ENCODE measurements around the gene PTPN14.
"Not testable (repeated sequence)": the region's sequence is repeated elsewhere in the genome, so short reads cannot be mapped to it uniquely, and the experiment has no call there.

PTPN14 gene

DNA sequence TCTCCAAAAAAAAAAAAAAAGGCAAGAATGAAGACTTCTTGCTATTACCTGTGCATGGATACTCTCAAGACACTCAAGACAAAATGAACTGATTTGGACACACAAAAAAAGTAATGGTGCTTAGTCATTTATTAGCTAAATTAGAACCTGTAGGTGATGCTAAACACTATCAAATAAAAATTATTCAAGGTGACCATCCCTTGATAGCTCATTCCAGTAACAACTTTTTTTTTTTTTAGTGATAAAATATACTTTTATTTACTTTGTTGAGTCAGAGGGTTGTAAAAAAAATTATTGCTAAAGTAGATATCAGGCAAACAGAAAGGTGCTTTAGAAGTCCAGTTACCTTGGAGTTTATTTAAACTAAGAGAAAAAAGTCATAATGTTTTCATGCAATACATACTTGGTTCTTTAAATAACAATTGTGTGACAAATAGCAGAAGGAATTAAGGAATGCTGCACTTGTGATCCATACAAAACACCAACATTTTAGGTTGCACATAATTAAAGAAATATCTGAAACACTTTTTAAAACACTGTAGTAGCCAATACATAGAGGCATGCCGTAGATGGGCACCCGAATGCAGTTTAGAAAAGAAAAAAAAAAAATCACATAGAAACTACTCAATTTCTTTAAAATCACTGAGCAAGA lies 69.3 kb downstream of the PTPN14 start:
- DNase-seq (ENCODE audit: low spot score in 2 of 2); H3K9me3 ChIP-seq; H3K27me3 ChIP-seq (ENCODE audit: low read depth); H3K4me3 ChIP-seq; H3K36me3 ChIP-seq (replicated peaks); in situ Hi-C loops (cut with MboI; ENCODE audit: low sequenced_read_pairs): not testable (repeated sequence)
- H3K4me1 ChIP-seq, result peaks cover 11% of the 10 kb centered on the region

DNA sequence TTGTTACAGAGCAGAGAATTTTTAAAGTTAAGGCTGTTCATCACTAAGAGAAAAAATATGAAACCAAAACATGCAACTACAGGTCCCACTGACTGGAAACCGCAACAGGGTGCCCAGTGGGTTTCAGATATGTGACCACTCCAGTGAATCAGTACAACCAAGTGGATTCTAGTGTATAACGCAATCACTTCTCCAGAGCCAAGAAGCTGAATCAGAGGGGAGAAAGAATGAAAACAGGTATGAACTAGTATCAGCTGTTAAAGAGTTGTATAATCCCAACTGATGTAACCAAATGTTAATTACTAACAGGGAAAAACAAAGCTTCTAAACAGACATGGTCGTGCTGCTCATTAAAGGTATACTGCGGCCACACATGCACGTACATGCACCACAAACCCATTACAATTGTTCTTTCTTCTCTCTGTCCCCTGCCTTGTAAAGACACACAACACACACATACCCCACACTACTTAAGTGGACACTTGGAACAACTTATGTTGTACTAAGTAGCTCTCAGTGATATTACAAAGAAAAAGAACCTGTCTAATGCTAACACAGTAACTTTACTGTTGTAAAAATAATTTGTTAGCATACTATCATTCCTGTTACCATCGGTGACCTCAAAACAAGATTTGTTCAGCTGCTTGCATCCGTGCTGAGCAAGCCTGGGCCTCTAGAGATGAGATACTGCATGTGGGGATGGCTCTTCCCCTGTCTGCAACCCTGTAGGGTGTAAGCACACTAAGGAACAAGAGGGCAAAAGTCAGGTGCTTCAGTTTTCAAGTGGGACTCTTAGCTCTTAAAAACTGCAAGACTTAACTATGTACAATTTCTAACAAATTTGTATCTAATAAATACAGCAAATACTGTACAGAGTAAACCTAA lies 74.2 kb downstream of the PTPN14 start:
- no peak for DNase-seq (ENCODE audit: low spot score in 2 of 2)
- in situ Hi-C loops (cut with MboI; ENCODE audit: low sequenced_read_pairs), result no loop called here
- H3K4me3 ChIP-seq, result no peak overlapping the region
- no peaks in the 10 kb centered on the region for H3K36me3 ChIP-seq (replicated peaks)
- H3K27me3 ChIP-seq (ENCODE audit: low read depth), result no peaks in the 10 kb centered on the region
- no peaks in the 10 kb centered on the region for H3K9me3 ChIP-seq
- H3K4me1 ChIP-seq, result peaks cover 14% of the 10 kb centered on the region

DNA sequence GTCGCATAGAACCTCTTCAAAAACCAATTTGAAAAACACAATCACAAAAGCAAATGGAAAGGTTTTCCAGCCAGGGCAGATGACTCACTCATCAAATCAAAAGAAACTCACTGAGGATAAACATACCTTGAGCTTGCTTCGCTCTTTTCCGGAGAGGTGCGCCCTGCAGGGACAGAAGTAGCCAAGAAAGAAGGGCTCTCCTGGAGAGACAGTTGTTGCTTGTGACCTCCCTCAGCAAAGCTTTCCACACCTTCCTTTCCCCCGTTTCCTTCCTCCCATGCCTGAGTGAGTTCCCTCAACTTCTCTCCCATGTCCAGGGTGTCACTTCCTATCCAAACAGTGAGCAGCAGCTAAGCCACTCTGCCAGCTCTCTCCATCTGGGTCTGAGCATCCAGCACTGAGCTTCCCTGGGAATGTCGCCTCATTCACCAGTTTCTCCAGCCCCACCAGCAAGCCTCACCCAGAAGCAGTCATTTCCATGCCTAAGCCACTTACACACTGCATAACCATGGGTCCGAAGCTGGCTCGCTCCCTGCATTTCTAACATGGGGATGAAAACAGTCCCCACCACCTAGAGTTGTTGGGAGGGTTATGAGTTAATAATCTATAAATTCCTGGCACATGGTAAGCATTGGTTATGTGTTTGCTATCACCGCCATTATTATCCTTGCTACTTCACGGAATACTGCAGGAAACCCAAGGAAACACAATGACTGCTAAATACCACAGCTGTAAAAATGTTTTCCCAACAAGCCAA lies 75.0 kb downstream of the PTPN14 start:
- no peaks in the 10 kb centered on the region for H3K36me3 ChIP-seq (replicated peaks)
- DNase-seq (ENCODE audit: low spot score in 2 of 2), result no peak
- in situ Hi-C loops (cut with MboI; ENCODE audit: low sequenced_read_pairs), result no loop called here
- no peak overlapping the region for H3K4me3 ChIP-seq
- peaks cover 14% of the 10 kb centered on the region for H3K4me1 ChIP-seq
- H3K9me3 ChIP-seq, result no peaks in the 10 kb centered on the region
- no peaks in the 10 kb centered on the region for H3K27me3 ChIP-seq (ENCODE audit: low read depth)

DNA sequence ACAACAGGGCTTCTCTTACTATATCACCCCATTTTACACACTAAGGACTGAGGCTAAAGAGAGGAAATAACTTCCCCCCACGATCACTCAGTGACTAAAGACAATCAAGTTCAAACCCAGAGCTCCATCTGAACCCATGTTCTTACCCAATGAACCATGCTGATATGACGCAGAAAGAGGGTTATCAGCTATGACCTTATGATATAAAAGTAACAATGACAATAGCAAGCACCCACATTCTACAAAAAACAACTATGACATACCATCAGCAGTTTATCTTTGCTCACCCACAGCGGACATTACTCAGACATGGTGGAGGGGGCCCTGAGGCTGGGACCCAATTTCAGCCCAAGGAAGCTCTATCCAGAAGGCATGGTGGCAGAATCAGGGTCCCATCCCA lies 75.7 kb downstream of the PTPN14 start:
- Histone ChIP-seq H3K4me1 (peaks cover 14% of the 10 kb centered on the region), H3K36me3 (replicated peaks) (no peaks in the 10 kb centered on the region), H3K27me3 (ENCODE audit: low read depth) (no peaks in the 10 kb centered on the region), H3K9me3 (no peaks in the 10 kb centered on the region), H3K4me3 (no peak overlapping the region)
- in situ Hi-C loops (cut with MboI; ENCODE audit: low sequenced_read_pairs), result no loop called here
- no peak for DNase-seq (ENCODE audit: low spot score in 2 of 2)

DNA sequence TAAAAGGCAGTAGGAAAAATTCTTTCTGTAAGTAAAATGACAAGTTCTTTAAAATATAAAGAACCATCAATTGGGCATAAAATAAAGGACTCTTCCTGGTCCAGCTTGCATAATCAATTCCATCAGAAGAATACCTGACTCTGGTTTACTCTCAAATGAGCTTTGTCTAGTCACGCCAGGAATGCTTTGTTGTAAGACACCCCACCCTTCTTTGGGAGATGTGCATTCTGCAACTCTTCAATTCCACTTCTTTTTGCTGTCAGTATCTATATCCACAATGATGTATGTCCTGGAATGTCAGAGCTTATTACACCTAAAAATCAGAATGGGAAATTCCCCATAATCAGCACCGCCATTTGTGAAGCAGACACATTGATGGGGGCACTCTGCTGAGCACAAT lies 76.1 kb downstream of the PTPN14 start:
- Histone ChIP-seq H3K4me1 (peaks cover 14% of the 10 kb centered on the region), H3K36me3 (replicated peaks) (no peaks in the 10 kb centered on the region), H3K9me3 (no peaks in the 10 kb centered on the region), H3K27me3 (ENCODE audit: low read depth) (no peaks in the 10 kb centered on the region), H3K4me3 (no peak overlapping the region)
- DNase-seq (ENCODE audit: low spot score in 2 of 2), result no peak
- in situ Hi-C loops (cut with MboI; ENCODE audit: low sequenced_read_pairs), result no loop called here

DNA sequence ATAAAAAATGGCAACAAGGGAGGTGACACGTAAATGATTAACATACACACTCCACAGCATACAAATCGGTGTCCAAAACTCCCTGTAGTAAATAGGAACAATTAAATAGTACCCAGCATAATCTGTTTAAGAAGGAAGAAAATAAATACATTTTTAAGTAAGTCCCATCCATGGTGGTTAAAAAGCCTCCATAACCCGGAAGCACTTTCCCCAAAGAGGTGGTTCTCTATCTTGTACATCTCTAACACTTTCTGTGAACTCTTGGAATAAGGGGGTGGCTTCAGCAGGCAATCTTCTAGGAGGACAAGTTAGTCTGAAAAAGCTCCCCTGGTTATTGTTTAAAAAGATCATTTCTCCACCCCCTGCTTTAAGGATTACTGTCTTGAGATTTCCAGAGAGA lies 76.9 kb downstream of the PTPN14 start:
- no peak for DNase-seq (ENCODE audit: low spot score in 2 of 2)
- H3K4me3 ChIP-seq, result no peak overlapping the region
- peaks cover 14% of the 10 kb centered on the region for H3K4me1 ChIP-seq
- H3K27me3 ChIP-seq (ENCODE audit: low read depth), result no peaks in the 10 kb centered on the region
- no peaks in the 10 kb centered on the region for H3K36me3 ChIP-seq (replicated peaks)
- no peaks in the 10 kb centered on the region for H3K9me3 ChIP-seq
- in situ Hi-C loops (cut with MboI; ENCODE audit: low sequenced_read_pairs), result no loop called here

DNA sequence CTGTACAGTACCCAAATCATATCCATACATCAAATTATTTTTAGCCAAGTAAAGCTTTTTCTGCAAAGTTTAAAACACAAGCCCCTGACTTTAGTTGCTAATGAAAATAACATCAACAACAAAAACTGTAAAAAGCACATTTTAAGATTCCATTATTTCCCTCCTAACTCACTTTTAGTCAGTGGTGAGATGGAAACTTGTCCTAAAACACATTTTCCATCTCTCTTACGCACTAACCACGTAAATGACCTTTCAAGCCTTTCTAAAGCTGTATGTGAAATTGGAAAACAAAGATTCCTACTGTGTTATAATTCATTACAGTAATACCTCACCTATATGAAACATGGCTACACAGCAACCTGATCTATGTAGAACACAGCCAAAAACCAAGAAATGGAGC lies 77.5 kb downstream of the PTPN14 start:
- H3K4me1 ChIP-seq, result peaks cover 16% of the 10 kb centered on the region
- no peaks in the 10 kb centered on the region for H3K27me3 ChIP-seq (ENCODE audit: low read depth)
- in situ Hi-C loops (cut with MboI; ENCODE audit: low sequenced_read_pairs), result no loop called here
- DNase-seq (ENCODE audit: low spot score in 2 of 2), result no peak
- no peak overlapping the region for H3K4me3 ChIP-seq
- H3K36me3 ChIP-seq (replicated peaks), result no peaks in the 10 kb centered on the region
- no peaks in the 10 kb centered on the region for H3K9me3 ChIP-seq

DNA sequence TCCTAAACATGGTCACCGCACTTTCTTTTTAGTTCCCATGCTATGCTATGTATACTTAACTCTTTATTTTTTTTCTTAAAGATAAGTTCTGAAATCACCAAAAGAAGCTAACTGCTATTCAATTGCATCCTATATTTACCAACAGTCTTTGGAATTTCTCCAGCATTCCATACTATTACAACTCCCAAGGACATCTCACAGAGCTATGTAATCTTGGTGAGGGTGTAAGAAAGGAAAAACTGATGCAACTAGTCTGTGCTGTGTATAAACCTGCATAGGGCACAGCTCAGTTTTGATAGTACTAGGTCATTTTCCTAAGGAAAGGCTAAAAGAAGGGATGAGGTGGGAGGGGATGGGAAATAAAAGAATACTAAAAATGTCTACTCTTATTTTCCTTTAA lies 78.0 kb downstream of the PTPN14 start:
- no peak for DNase-seq (ENCODE audit: low spot score in 2 of 2)
- no peaks in the 10 kb centered on the region for H3K36me3 ChIP-seq (replicated peaks)
- H3K9me3 ChIP-seq, result no peaks in the 10 kb centered on the region
- no peaks in the 10 kb centered on the region for H3K27me3 ChIP-seq (ENCODE audit: low read depth)
- H3K4me3 ChIP-seq, result no peak overlapping the region
- H3K4me1 ChIP-seq, result peaks cover 16% of the 10 kb centered on the region
- in situ Hi-C loops (cut with MboI; ENCODE audit: low sequenced_read_pairs), result no loop called here

DNA sequence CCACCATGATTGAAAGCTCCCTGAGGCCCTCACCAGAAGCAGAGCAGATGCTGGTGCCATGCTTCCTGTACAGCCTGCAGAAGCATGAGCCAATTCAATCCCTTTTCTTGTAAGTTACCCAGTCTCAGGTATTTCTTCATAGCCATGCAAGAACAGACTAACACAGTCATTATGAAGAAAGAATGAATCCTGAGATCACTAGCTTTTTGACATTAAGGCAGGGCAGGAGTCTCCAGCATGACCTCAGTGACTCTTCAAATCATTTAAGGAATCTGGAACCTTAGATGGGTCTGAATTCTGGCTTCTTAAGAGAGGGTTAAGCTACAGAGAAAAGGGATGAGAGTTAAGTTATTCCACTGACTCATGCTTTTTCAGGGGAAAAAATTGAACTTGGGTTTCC lies 79.0 kb downstream of the PTPN14 start:
- in situ Hi-C loops (cut with MboI; ENCODE audit: low sequenced_read_pairs), result no loop called here
- H3K4me3 ChIP-seq, result no peak overlapping the region
- no peaks in the 10 kb centered on the region for H3K27me3 ChIP-seq (ENCODE audit: low read depth)
- H3K9me3 ChIP-seq, result no peaks in the 10 kb centered on the region
- peaks cover 18% of the 10 kb centered on the region for H3K4me1 ChIP-seq
- DNase-seq (ENCODE audit: low spot score in 2 of 2), result no peak
- no peaks in the 10 kb centered on the region for H3K36me3 ChIP-seq (replicated peaks)

DNA sequence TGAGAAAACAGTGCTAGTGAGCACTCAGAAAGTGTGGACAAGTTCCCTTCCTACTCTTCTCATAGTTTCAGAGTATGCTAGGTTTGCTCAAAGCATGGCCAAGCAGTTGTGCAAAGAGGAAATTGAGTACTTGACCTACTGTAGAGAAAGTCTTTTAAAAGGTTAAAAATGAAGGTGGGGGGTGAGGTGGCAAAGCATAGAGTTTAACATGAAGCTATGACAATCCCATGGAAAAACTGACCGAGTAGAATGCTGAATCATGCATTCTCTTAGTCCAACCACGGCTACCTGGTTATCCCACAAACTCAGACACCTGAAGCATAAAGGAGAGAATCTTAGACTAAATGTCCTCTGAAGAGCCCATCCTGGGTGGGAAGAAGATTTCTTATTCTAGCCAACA lies 79.9 kb downstream of the PTPN14 start:
- Histone ChIP-seq H3K27me3 (ENCODE audit: low read depth) (no peaks in the 10 kb centered on the region), H3K36me3 (replicated peaks) (no peaks in the 10 kb centered on the region), H3K4me1 (peaks cover 20% of the 10 kb centered on the region), H3K9me3 (no peaks in the 10 kb centered on the region), H3K4me3 (no peak overlapping the region)
- in situ Hi-C loops (cut with MboI; ENCODE audit: low sequenced_read_pairs), result no loop called here
- DNase-seq (ENCODE audit: low spot score in 2 of 2), result no peak

DNA sequence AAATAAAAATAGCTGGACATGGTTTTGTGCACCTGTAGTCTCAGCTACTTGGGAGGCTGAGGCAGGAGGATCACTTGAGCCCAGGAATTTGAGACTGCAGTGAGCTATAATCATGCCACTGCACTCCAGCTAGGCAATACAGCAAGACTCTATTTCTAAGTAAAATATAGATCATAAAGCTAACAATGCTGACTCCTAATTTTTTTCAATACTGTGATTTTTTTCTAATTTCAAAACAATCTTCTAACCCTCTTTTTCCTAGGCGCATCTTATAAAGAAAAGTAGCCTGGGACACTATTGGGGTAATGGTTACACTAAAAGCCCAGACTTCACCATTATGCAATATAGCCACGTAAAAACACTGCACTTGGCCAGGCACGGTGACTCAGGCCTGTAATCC lies 81.3 kb downstream of the PTPN14 start:
- no peaks in the 10 kb centered on the region for H3K36me3 ChIP-seq (replicated peaks)
- in situ Hi-C loops (cut with MboI; ENCODE audit: low sequenced_read_pairs), result no loop called here
- no peak for DNase-seq (ENCODE audit: low spot score in 2 of 2)
- H3K4me3 ChIP-seq, result no peak overlapping the region
- no peaks in the 10 kb centered on the region for H3K9me3 ChIP-seq
- H3K4me1 ChIP-seq, result peaks cover 17% of the 10 kb centered on the region
- no peaks in the 10 kb centered on the region for H3K27me3 ChIP-seq (ENCODE audit: low read depth)

DNA sequence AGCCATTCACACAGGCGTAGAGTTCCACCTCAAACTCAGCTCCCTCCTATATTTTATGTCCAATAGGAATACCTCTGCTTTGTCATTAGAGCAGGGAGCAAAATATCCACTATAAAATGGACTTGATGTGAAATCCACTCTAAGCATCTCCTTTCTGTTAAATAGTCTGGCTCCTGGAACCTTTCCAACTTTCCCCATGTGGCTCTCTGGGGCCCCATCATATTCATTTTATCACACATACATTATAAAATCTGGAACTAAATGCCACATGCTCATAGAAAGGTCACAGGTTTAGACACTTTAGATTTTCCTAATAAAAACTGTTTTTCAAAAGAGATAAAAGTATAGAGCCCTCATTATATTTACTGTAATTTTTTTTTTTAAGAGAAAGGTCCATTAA lies 82.1 kb downstream of the PTPN14 start:
- Histone ChIP-seq H3K4me1 (peaks cover 9% of the 10 kb centered on the region), H3K9me3 (no peaks in the 10 kb centered on the region), H3K36me3 (replicated peaks) (no peaks in the 10 kb centered on the region), H3K4me3 (no peak overlapping the region), H3K27me3 (ENCODE audit: low read depth) (no peaks in the 10 kb centered on the region)
- in situ Hi-C loops (cut with MboI; ENCODE audit: low sequenced_read_pairs), result no loop called here
- DNase-seq (ENCODE audit: low spot score in 2 of 2), result no peak

DNA sequence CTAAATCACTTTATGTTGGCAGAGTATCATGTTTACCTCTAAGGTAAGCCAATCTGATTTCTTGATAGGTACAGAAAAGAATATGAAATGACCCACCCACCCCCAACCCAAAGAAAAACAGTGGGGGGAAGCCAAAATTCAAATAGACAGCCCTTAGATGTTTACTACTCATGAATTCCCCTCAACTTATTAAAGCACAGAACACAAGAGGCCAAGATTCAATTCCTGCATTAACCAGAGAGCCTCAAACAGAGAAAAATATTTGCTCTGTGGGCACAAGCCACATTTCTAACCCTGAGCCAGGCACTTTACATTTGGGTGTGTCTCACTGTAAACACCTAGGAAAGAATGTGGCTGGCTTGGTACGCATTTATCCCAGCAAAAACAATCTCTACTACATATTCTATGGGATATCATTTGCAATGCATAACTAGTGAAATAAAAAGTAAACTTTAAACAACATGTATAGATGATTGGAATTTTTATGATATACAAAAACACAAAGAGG lies 84.3 kb downstream of the PTPN14 start:
- Histone ChIP-seq H3K27me3 (ENCODE audit: low read depth) (no peaks in the 10 kb centered on the region), H3K4me3 (no peak overlapping the region), H3K4me1 (peaks cover 6% of the 10 kb centered on the region), H3K36me3 (replicated peaks) (no peaks in the 10 kb centered on the region), H3K9me3 (no peaks in the 10 kb centered on the region)
- DNase-seq (ENCODE audit: low spot score in 2 of 2), result no peak
- in situ Hi-C loops (cut with MboI; ENCODE audit: low sequenced_read_pairs), result no loop called here

All from HAP-1 (cell line).